Activated CD8-positive, alpha-beta T cell treated with anti-CD3 and anti-CD28 coated beads, Interleukin-2, amount 10 ng/mL, durations not matched to agents 7 days and 5 days (primary cell): Measurements from ENCODE around the gene RANBP10. TPM values are rescaled to one million over a fixed set of nuclear protein-coding genes. Genes with fewer than 3 reads are reported as not detected.
A peak's percentile ranks its signal among the peaks of the same experiment; 100 is the strongest.
"Not testable (repeated sequence)": the region's sequence is repeated elsewhere in the genome, so short reads cannot be mapped to it uniquely, and the experiment has no call there.

Source experiments
- ATAC-seq: fragments of 150-1000 bp; cut with Tn5 transposase; one replicate; pipeline ENCODE4 v1.10.0; 2021; ENCODE audit warnings: moderate library complexity
- CTCF ChIA-PET: fragments of 350-600 bp; sonication (Branson Sonifier 250); formaldehyde crosslinking; loops from one replicate; lab custom pipeline; 2021; ENCODE audit warnings: antibody characterized with exemption; lab: Charles Lee
- POLR2A ChIA-PET: fragments of 350-600 bp; sonication (Branson Sonifier 250); formaldehyde crosslinking; loops from one replicate; lab custom pipeline; 2021; ENCODE audit warnings: antibody characterized with exemption; lab: Charles Lee
- DNase-seq: peaks from one replicate; pipeline ENCODE4 v3.0.0-alpha.2; 2020
- H3K27ac Mint-ChIP-seq: one replicate; pipeline ENCODE4 v1.8.0; 2021; ENCODE audit warnings: mild to moderate bottlenecking, mixed read lengths
- H3K27me3 Mint-ChIP-seq: one replicate; pipeline ENCODE4 v1.8.0; 2021; ENCODE audit warnings: low read depth, mixed read lengths
- H3K36me3 Mint-ChIP-seq: one replicate; pipeline ENCODE4 v1.8.0; 2021; ENCODE audit warnings: low read depth, mixed read lengths
- H3K4me1 Mint-ChIP-seq: one replicate; pipeline ENCODE4 v1.8.0; 2021; ENCODE audit warnings: low read depth, mixed read lengths
- H3K4me3 Mint-ChIP-seq: one replicate; pipeline ENCODE4 v1.8.0; 2021; ENCODE audit warnings: mild to moderate bottlenecking, mixed read lengths
- H3K9me3 Mint-ChIP-seq: one replicate; pipeline ENCODE4 v1.8.0; 2022; ENCODE audit warnings: mixed read lengths; ENCODE audit not compliant: insufficient read depth
- total RNA-seq, 2 experiments: library from RNA; stranded (reverse); gene quantifications; one replicate each; pipeline ENCODE4 v1.2.3, GENCODE V29; 2021

Gene RANBP10
- total RNA-seq, 2 experiments from 2014 or later: 25.9 to 30.5 TPM

- no peaks in the 10 kb centered on the region for H3K9me3 Mint-ChIP-seq
- CTCF ChIA-PET: no interaction called here
- DNase-seq (no peak), ATAC-seq (no peak)
- no peak overlapping the region for H3K4me3 Mint-ChIP-seq
- peaks cover 22% of the 10 kb centered on the region for H3K4me1 Mint-ChIP-seq
- H3K36me3 Mint-ChIP-seq: peaks cover 3% of the 10 kb centered on the region
- H3K27ac Mint-ChIP-seq: no peak overlapping the region
- POLR2A ChIA-PET: no interaction called here
- no peaks in the 10 kb centered on the region for H3K27me3 Mint-ChIP-seq
Measured at GRCh38 chr16:67707790-67708189, 98.6 kb downstream of the RANBP10 start.

- DNase-seq: no peak
- no peak overlapping the region for H3K4me3 Mint-ChIP-seq
- H3K4me1 Mint-ChIP-seq: peaks cover 25% of the 10 kb centered on the region
- CTCF ChIA-PET: no interaction called here
- ATAC-seq: no peak
- H3K27me3 Mint-ChIP-seq: no peaks in the 10 kb centered on the region
- POLR2A ChIA-PET: no interaction called here
- peaks cover 3% of the 10 kb centered on the region for H3K36me3 Mint-ChIP-seq
- H3K27ac Mint-ChIP-seq: no peak overlapping the region
- H3K9me3 Mint-ChIP-seq: no peaks in the 10 kb centered on the region
Measured at GRCh38 chr16:67707210-67707609, 99.2 kb downstream of the RANBP10 start.

DNA sequence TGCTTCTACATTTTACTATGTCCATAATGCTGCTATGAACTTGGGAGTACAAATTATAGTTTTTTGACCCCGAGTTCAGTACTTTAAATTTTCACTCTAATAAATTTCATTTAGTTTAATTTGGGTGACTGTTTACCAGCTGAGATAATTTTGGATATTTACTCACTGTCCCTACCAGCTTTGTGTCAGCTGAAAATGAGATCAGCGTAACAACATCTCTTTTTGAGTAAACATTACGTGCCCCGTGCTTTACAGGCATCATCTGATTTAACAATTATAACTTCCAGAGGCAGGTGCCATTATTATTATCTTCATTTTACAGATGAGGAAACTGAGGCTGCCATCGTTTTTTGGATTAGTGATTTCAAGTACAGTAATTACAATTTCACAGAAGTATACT lies 102.2 kb downstream of the RANBP10 start:
- Mint-ChIP-seq H3K9me3 (no peaks in the 10 kb centered on the region), H3K27ac (peak overlapping the region; percentile 92), H3K4me3 (no peak overlapping the region), H3K4me1 (peaks cover 30% of the 10 kb centered on the region), H3K27me3 (no peaks in the 10 kb centered on the region), H3K36me3 (peaks cover 3% of the 10 kb centered on the region)
- ATAC-seq (no peak), DNase-seq (no peak)
- ChIA-PET POLR2A (interaction anchor here (0.7 kb wide), 1 partner anchor 84 kb away, joined by 3 read pairs; no protein-coding TSS in a partner anchor), CTCF (interaction anchor here (1.3 to 2.1 kb wide), 2 partner anchors 12 to 16 kb away, joined by 4 read pairs; partner anchors contain the start of gene GFOD2)

DNA sequence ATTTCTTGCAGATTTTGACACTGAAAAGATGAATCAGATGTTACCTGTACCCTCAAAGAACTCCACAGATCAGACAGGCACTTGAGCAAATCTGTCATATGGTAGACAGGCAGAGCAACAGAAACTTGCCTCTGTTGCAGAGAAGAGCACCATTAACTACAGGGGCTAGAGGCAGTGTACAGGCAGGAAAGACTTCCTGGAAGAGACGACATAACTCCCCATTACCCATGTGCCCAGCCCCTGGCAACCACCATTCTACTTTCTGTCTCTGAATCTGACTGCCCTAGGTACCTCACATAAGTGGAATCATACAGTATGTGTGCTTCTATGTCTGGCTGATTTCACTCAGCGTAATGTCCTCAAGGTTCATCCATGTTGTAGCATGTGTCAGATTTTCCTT lies 102.7 kb downstream of the RANBP10 start:
- peak; percentile 46 for DNase-seq
- ATAC-seq: peak; percentile 84

DNA sequence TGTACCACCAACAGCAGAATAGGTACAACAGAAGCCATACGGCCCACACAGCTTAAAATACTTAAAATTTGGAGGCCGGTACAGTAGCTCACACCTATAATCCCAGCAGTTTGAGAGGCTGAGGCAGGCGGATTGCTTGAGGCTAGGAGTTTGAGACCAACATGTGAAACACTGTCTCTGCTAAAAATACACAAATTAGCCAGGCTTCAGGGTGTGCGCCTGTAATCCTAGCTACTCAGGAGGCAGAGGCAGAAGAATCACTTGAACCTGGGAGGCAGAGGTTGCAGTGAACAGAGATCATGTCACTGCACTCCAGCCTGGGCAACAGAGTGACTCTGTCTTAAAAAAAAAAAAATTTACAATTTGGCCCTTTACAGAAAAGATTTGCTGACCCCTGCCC lies 104.2 kb downstream of the RANBP10 start:
- Mint-ChIP-seq H3K4me1 (peaks cover 30% of the 10 kb centered on the region), H3K27me3 (no peaks in the 10 kb centered on the region), H3K36me3 (peaks cover 5% of the 10 kb centered on the region), H3K9me3 (no peaks in the 10 kb centered on the region), H3K27ac (peak overlapping the region; percentile 25), H3K4me3 (no peak overlapping the region)
- ATAC-seq (no peak), DNase-seq (no peak)
- ChIA-PET CTCF (no interaction called here), POLR2A (no interaction called here)

More for the DNA sequence above, 102.7 kb downstream of the RANBP10 start:
- ChIA-PET POLR2A (no interaction called here), CTCF (interaction anchor here (1.3 kb wide), 1 partner anchor 16 kb away, joined by 4 read pairs; the partner anchor contains the start of gene GFOD2)
- no peaks in the 10 kb centered on the region for H3K27me3 Mint-ChIP-seq
- H3K4me3 Mint-ChIP-seq: peak overlapping the region; percentile 40
- H3K36me3 Mint-ChIP-seq: peaks cover 4% of the 10 kb centered on the region
- H3K4me1 Mint-ChIP-seq: peaks cover 30% of the 10 kb centered on the region
- no peaks in the 10 kb centered on the region for H3K9me3 Mint-ChIP-seq
- peak overlapping the region; percentile 92 for H3K27ac Mint-ChIP-seq

DNA sequence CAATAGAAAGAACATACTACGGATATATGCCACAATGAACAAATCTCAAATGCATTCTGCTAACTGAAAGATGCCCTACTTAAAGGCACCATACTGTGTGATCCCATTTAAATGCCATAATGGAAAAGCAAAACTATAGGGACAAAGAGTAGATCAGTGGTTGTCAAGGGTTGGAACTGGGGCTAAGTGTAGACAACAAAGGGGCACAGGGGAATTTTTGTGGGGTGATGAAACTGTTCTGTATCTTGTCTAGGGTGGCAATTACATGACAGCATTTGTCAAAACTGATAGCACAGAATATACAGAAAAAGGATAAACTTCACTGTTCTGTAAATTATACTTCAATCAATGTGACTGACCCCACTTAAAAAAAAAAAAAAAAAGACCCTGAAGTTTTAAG lies 104.9 kb downstream of the RANBP10 start:
- ATAC-seq (no peak), DNase-seq (no peak)
- ChIA-PET POLR2A (no interaction called here), CTCF (no interaction called here)
- Mint-ChIP-seq H3K27ac (peak overlapping the region; percentile 18), H3K9me3 (no peaks in the 10 kb centered on the region), H3K27me3 (no peaks in the 10 kb centered on the region), H3K4me3 (no peak overlapping the region), H3K36me3 (peaks cover 5% of the 10 kb centered on the region), H3K4me1 (peaks cover 33% of the 10 kb centered on the region)

DNA sequence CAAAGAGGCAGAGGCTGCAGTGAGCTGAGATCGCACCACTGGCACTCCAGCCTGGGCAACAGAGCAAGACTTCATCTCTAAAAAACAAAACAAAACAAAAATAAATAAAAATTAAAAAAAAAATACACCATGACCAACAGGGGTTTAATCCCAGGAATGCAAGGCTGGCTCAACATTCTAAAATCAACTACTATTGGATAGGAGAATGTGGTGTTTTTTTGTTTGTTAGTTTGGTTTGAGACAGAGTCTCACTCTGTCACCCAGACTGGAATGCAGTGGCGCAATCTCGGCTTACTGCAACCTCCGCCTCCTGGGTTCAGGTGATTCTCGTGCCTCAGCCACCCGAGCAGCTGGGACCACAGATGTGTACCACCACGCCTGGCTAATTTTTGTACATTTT lies 107.1 kb downstream of the RANBP10 start:
- ATAC-seq (no peak), DNase-seq (no peak)
- POLR2A ChIA-PET: no interaction called here
- Mint-ChIP-seq H3K4me3 (no peak overlapping the region), H3K36me3 (peaks cover 5% of the 10 kb centered on the region), H3K9me3 (no peaks in the 10 kb centered on the region), H3K4me1 (peaks cover 26% of the 10 kb centered on the region), H3K27me3 (no peaks in the 10 kb centered on the region), H3K27ac (no peak overlapping the region)
- CTCF ChIA-PET: no interaction called here

- CTCF ChIA-PET: interaction anchor here (1.3 to 2.8 kb wide), 2 partner anchors 119 to 176 kb away, joined by 4 to 12 read pairs; no protein-coding TSS in a partner anchor
- POLR2A ChIA-PET: interaction anchor here (1.2 kb wide), 1 partner anchor 22 kb away, joined by 3 read pairs; the partner anchor contains the start of gene GFOD2
- DNase-seq: no peak
- Mint-ChIP-seq H3K27me3 (no peaks in the 10 kb centered on the region), H3K36me3 (peaks cover 2% of the 10 kb centered on the region), H3K4me1 (peaks cover 10% of the 10 kb centered on the region), H3K9me3 (no peaks in the 10 kb centered on the region), H3K4me3 (no peak overlapping the region), H3K27ac (no peak overlapping the region)
- ATAC-seq: no peak
Measured at GRCh38 chr16:67697422-67698185, 108.8 kb downstream of the RANBP10 start.

DNA sequence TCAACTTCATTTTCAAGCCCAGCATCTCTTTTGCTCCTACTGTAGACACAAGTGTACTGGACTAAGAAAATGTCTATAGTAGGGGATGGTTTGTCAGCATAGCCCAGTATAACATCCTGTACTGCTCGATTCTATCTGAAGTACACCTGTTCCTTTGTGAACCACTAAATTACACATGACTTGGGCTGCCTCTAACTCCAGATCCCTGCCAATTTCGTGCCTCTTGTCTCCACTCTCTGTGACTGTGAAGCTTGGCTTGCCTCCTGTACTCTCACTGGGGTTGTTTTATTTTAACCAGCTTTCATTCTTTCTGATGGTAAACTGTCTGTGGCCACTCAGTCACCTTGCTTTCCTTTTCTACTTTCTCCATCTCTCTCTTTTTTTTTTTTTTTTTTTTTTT lies 111.7 kb downstream of the RANBP10 start:
- H3K4me3 Mint-ChIP-seq: no peak overlapping the region
- H3K27ac Mint-ChIP-seq: no peak overlapping the region
- DNase-seq (no peak), ATAC-seq (no peak)
- CTCF ChIA-PET: interaction anchor here (1.3 kb wide), 1 partner anchor 122 kb away, joined by 3 read pairs; no protein-coding TSS in a partner anchor
- H3K27me3 Mint-ChIP-seq: no peaks in the 10 kb centered on the region
- peaks cover 6% of the 10 kb centered on the region for H3K36me3 Mint-ChIP-seq
- peaks cover 5% of the 10 kb centered on the region for H3K4me1 Mint-ChIP-seq
- H3K9me3 Mint-ChIP-seq: no peaks in the 10 kb centered on the region
- POLR2A ChIA-PET: no interaction called here

DNA sequence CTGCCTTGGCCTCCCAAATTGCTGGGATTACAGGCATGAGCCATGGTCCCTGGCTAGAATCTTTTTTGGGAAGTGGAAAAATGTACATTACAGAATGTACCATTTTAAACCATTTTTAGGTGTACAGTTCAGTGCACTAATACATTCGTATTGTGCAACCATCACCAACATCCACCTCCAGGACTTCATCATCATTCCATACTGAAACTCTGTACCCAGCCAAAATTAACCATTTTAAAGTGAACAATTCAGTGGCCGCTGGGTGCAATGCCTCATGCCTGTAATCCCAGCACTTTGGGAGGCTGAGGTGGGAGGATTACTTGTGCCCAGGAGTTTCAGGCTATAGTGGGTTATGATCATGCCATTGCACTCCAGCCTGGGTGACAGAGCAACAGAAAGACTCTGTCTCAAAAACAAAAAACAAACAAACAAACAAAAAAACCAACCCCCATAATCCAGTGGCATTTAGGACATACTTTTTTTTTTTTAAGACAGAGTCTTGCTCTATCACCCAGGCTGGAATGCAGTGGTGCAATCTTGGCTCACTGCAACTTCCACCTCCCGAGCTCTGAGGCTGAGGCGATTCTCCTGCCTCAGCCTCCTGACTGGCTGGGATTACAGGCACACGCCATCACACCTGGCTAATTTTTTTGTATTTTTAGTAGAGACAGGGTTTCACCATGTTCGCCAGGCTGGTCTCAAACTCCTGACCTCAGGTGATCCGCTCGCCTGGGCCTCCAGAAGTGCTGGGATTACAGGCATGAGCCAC lies 112.7 kb downstream of the RANBP10 start:
- ChIA-PET POLR2A (interaction anchor here (0.7 kb wide), 1 partner anchor 82 kb away, joined by 4 read pairs; no protein-coding TSS in a partner anchor), CTCF (interaction anchor here (1.0 kb wide), 1 partner anchor 17 kb away, joined by 3 read pairs; no protein-coding TSS in a partner anchor)
- not testable (repeated sequence) for H3K27me3 Mint-ChIP-seq, H3K36me3 Mint-ChIP-seq, ATAC-seq, H3K27ac Mint-ChIP-seq, DNase-seq, H3K4me1 Mint-ChIP-seq, H3K9me3 Mint-ChIP-seq, H3K4me3 Mint-ChIP-seq

DNA sequence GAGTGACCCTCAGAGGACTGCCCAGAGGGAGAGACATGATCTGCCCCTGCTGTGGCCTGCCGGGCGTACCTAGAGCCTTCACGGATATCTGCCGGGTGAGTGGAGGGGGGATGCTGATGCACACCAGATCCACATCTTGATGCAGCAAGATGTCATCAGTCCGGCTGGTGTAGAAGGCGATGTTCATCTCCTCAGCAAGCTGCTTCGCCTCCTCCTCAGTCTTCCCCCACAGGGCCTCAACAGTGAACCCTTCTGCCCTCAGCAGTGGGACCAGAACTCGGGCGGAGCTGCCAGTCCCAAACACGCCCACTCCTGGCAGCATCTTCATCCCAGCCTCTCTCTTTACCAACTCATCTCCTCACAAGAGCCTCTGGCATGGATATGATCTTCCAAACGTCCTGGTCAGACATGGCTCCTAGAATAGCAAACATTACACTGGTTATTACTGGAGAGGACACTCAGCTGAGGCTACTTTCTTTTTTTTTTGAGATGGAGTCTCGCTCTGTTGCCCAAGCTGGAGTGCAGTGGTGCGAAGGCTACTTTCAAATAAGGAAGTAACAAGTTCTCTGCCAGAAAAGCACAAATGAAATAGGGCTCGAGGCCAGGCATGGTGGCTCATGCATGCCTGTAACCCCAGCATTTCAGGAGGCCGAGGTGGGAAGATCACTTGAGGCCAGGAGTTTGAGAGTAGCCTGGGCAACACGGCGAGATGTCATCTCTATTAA lies 120.8 kb downstream of the RANBP10 start:
- Mint-ChIP-seq H3K9me3 (no peaks in the 10 kb centered on the region), H3K36me3 (peaks cover 11% of the 10 kb centered on the region), H3K27me3 (no peaks in the 10 kb centered on the region), H3K27ac (no peak overlapping the region), H3K4me3 (no peak overlapping the region), H3K4me1 (no peaks in the 10 kb centered on the region)
- ATAC-seq (no peak), DNase-seq (no peak)
- ChIA-PET POLR2A (interaction anchor here (0.6 kb wide), 1 partner anchor 469 kb away, joined by 4 read pairs; no protein-coding TSS in a partner anchor), CTCF (interaction anchor here (0.7 to 4.6 kb wide), 2 partner anchors 15 to 1282 kb away, joined by 3 to 36 read pairs; no protein-coding TSS in a partner anchor)
